ENCODE measurements around the gene CLEC2A. TPM values are rescaled to one million over a fixed set of nuclear protein-coding genes. Genes with fewer than 3 reads are reported as not detected.

Gene CLEC2A
- total RNA-seq, 1 experiment from 2014 or later = not detected

GRCh38 chr12:9920451-9920850 is 11.7 kb downstream of the CLEC2A start:
- Histone ChIP-seq H4K20me1 (ENCODE audit: insufficient read depth) (no peaks in the 10 kb centered on the region), H3K4me2 (ENCODE audit: low read length) (no peak overlapping the region), H3K27ac (ENCODE audit: low read depth, low read length) (no peak overlapping the region), H3K9me2 (ENCODE audit: insufficient read depth) (no peaks in the 10 kb centered on the region), H3K4me1 (ENCODE audit: control insufficient read depth in 1 of 2, insufficient read depth in 2 of 2, low read length in 2 of 2) (no peaks in the 10 kb centered on the region), H3K27me3 (ENCODE audit: insufficient read depth, low read length) (peaks cover 28% of the 10 kb centered on the region), H2AFZ (ENCODE audit: low read depth, low read length, poor library complexity, severe bottlenecking) (no peak overlapping the region), H3K9me3 (ENCODE audit: control insufficient read depth in 1 of 2, insufficient read depth in 1 of 2, low read depth in 1 of 2, low read length in 2 of 2) (no peaks in the 10 kb centered on the region), H3K4me3 (replicated peaks in 1 of 2; ENCODE audit: low read depth in 1 of 2, low read length in 2 of 2) (no peak overlapping the region), H3K36me3 (ENCODE audit: control insufficient read depth in 1 of 2, insufficient read depth in 2 of 2, low read length in 2 of 2) (no peaks in the 10 kb centered on the region), H3K9ac (ENCODE audit: low read length) (no peak overlapping the region), H3K79me2 (ENCODE audit: insufficient read depth, low read length) (no peaks in the 10 kb centered on the region)
- intact Hi-C loops (cut with micrococcal nuclease) = no loop called here
- ChIA-PET RAD21 (ENCODE audit: low non-redundant PET in 1 of 2, low total read pairs in 2 of 2, uncharacterized antibody in 2 of 2, unreplicated experiment in 2 of 2) (no interaction called here), CTCF (no interaction called here), POLR2A (no interaction called here)
- no peak for DNase-seq (ENCODE audit: low read depth, low spot score)
- TF ChIP-seq ELF1 (IDR thresholded peaks at IDR 0.05; ENCODE audit: borderline replicate concordance, low read depth) (no peak), POLR2A (IDR thresholded peaks at IDR 0.05; ENCODE audit: borderline replicate concordance, extremely low read depth, insufficient read depth, insufficient read length) (no peak), CEBPB (IDR thresholded peaks at IDR 0.05; ENCODE audit: low read depth) (no peak), TCF7L2 (IDR thresholded peaks at IDR 0.05; ENCODE audit: borderline replicate concordance, extremely low read depth, insufficient read depth, insufficient read length) (no peak), EZH2phosphoT487 (IDR thresholded peaks at IDR 0.05; ENCODE audit: borderline replicate concordance) (no peak), RAD21 (IDR thresholded peaks at IDR 0.05; ENCODE audit: low read depth) (no peak), FOSL1 (IDR thresholded peaks at IDR 0.05; ENCODE audit: low read depth) (no peak), POLR2AphosphoS5 (IDR thresholded peaks at IDR 0.05; ENCODE audit: low read depth, low read length) (no peak), ZNF274 (IDR thresholded peaks at IDR 0.05; ENCODE audit: low read depth, low read length) (no peak), EZH2 (IDR thresholded peaks at IDR 0.05) (no peak), SRF (IDR thresholded peaks at IDR 0.05; ENCODE audit: low read depth) (no peak), SP1 (IDR thresholded peaks at IDR 0.05; ENCODE audit: low read depth) (no peak), CTCF (IDR thresholded peaks at IDR 0.05 in 2 of 3, conservative IDR thresholded peaks at IDR 0.05 in 1 of 3; ENCODE audit: borderline replicate concordance in 1 of 3, insufficient read depth in 1 of 3, low read depth in 2 of 3, low read length in 2 of 3) (no peak), YY1 (IDR thresholded peaks at IDR 0.05; ENCODE audit: extremely low read depth, insufficient replicate concordance, low read depth, low read length) (no peak), ZFX (IDR thresholded peaks at IDR 0.05) (no peak), JUND (IDR thresholded peaks at IDR 0.05) (no peak)
- TF ChIP-seq, protein P1, sequence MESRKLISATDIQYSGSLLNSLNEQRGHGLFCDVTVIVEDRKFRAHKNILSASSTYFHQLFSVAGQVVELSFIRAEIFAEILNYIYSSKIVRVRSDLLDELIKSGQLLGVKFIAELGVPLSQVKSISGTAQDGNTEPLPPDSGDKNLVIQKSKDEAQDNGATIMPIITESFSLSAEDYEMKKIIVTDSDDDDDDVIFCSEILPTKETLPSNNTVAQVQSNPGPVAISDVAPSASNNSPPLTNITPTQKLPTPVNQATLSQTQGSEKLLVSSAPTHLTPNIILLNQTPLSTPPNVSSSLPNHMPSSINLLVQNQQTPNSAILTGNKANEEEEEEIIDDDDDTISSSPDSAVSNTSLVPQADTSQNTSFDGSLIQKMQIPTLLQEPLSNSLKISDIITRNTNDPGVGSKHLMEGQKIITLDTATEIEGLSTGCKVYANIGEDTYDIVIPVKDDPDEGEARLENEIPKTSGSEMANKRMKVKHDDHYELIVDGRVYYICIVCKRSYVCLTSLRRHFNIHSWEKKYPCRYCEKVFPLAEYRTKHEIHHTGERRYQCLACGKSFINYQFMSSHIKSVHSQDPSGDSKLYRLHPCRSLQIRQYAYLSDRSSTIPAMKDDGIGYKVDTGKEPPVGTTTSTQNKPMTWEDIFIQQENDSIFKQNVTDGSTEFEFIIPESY (IDR thresholded peaks at IDR 0.05; ENCODE audit: extremely low read depth, insufficient replicate concordance, low read length) = no peak
- TF ChIP-seq, protein P2, sequence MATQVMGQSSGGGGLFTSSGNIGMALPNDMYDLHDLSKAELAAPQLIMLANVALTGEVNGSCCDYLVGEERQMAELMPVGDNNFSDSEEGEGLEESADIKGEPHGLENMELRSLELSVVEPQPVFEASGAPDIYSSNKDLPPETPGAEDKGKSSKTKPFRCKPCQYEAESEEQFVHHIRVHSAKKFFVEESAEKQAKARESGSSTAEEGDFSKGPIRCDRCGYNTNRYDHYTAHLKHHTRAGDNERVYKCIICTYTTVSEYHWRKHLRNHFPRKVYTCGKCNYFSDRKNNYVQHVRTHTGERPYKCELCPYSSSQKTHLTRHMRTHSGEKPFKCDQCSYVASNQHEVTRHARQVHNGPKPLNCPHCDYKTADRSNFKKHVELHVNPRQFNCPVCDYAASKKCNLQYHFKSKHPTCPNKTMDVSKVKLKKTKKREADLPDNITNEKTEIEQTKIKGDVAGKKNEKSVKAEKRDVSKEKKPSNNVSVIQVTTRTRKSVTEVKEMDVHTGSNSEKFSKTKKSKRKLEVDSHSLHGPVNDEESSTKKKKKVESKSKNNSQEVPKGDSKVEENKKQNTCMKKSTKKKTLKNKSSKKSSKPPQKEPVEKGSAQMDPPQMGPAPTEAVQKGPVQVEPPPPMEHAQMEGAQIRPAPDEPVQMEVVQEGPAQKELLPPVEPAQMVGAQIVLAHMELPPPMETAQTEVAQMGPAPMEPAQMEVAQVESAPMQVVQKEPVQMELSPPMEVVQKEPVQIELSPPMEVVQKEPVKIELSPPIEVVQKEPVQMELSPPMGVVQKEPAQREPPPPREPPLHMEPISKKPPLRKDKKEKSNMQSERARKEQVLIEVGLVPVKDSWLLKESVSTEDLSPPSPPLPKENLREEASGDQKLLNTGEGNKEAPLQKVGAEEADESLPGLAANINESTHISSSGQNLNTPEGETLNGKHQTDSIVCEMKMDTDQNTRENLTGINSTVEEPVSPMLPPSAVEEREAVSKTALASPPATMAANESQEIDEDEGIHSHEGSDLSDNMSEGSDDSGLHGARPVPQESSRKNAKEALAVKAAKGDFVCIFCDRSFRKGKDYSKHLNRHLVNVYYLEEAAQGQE (IDR thresholded peaks at IDR 0.05; ENCODE audit: low read depth) = no peak
- TF ChIP-seq, protein P3, sequence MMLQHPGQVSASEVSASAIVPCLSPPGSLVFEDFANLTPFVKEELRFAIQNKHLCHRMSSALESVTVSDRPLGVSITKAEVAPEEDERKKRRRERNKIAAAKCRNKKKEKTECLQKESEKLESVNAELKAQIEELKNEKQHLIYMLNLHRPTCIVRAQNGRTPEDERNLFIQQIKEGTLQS (IDR thresholded peaks at IDR 0.05) = no peak
- TF ChIP-seq, protein P4, sequence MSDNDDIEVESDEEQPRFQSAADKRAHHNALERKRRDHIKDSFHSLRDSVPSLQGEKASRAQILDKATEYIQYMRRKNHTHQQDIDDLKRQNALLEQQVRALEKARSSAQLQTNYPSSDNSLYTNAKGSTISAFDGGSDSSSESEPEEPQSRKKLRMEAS (IDR thresholded peaks at IDR 0.05) = no peak
- no peak for ATAC-seq
- no TSS peak for BruUV-seq (replicated peaks)
